ENCODE results near the gene DNAH10.

DNAH10 gene

DNA sequence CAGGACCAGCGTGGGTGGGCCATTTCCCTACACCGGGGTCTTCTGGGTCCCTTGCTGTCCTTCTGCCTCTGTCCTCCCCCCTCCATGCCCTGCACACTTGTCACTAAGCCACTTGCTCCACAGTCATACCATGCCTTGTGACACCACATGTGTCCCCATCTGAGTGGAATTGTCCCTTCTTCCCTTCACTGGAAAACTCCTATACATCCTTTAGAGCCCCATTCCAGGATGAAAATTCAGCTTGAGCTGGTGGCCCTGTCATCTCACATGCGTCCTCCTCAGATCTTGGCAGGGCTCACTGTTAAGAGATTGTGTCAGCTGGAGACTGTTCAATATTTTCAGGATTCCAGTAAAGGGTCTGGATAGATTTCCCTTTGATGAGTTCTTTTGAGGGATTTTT lies 87.4 kb downstream of the DNAH10 start:
- H3K4me2 ChIP-seq (ENCODE audit: low read length): no peak overlapping the region
- H3K4me1 ChIP-seq (ENCODE audit: control insufficient read depth, insufficient read depth, low read length): no peaks in the 10 kb centered on the region
- H3K36me3 ChIP-seq (ENCODE audit: insufficient read depth, low read length): no peaks in the 10 kb centered on the region
- H3K9me3 ChIP-seq (replicated peaks; ENCODE audit: low read length): no peaks in the 10 kb centered on the region
- H3K4me3 ChIP-seq (ENCODE audit: low read length): no peak overlapping the region
- peaks cover 34% of the 10 kb centered on the region for H3K27me3 ChIP-seq (ENCODE audit: control insufficient read depth, insufficient read depth, low read length)
- no peak overlapping the region for H3K9ac ChIP-seq (ENCODE audit: low read depth, low read length)

DNA sequence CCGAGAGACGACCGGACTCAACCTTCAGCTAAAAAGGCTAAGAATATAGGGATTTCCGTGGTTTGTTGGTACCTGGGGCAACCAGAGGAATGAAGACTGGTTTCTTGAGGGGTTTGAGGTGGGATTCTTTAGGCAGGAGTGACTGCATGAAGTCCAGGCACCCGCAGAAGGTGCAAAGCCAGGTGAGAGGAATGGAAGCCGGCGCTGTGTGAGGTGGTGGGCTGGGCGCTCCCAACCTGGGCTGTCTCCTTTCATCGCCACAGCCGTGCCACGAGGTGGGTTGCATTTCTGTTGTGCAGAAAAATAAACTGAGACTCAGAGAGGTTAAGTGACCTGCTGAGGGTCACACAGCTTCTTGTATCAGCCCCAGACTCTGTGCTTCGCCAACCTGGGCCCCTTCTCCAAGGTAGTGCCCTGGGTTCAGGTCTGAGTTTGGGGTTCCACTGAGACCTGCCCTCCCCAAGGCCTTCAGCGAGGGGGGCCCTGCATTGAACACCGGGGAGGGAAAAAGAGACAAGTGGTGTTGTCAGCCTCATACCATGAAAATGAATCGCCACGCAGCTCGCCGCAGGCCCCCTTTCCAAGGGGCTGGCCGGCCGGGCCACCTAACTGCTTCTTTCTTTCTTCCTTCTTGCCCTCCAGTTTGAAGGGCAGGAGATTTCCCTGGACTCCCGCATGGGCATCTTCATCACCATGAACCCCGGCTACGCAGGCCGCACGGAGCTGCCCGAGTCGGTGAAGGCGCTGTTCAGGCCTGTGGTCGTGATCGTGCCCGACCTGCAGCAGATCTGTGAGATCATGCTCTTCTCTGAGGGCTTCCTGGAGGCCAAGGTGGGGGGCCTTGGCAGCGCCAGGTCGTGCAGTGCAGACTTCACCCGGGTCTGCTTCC lies 88.4 kb downstream of the DNAH10 start:
- Histone ChIP-seq H3K4me1 (ENCODE audit: control insufficient read depth, insufficient read depth, low read length) (no peaks in the 10 kb centered on the region), H3K36me3 (ENCODE audit: insufficient read depth, low read length) (no peaks in the 10 kb centered on the region), H3K9me3 (replicated peaks; ENCODE audit: low read length) (no peaks in the 10 kb centered on the region), H3K4me2 (ENCODE audit: low read length) (no peak overlapping the region), H3K9ac (ENCODE audit: low read depth, low read length) (no peak overlapping the region), H3K27me3 (ENCODE audit: control insufficient read depth, insufficient read depth, low read length) (peaks cover 40% of the 10 kb centered on the region), H3K4me3 (ENCODE audit: low read length) (no peak overlapping the region)

DNA sequence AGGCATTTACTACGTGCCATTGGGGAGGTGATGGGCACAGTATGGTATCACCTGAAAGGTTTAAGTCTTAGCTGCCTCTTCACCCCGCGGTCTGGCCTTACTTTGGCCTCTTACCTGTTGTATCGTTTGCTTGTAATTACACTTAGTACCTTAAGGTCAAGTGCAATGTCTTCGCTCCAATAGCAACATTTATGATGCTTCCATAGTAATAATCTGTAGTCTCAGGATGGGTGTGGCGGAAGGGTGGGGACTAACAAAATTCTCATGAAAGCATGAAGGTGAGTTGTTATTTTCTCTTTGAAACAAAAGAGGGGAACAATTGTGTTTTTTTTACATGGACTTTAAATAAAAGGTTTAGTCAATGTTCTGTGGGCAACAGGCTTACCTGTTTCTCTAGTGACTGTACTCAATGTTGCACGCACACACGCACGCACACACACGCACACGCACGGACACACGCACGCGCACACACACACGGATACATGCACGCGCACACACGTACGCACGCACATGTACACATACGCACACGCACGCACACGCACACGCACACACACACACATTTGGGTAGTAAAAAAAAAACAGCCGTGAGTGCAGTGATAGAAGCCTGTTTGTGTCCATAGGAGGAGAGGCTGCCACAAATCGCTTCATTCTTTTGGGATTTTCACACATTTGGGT lies 91.4 kb downstream of the DNAH10 start:
- H3K27me3 ChIP-seq (ENCODE audit: control insufficient read depth, insufficient read depth, low read length): peaks cover 36% of the 10 kb centered on the region
- no peak overlapping the region for H3K9ac ChIP-seq (ENCODE audit: low read depth, low read length)
- no peaks in the 10 kb centered on the region for H3K9me3 ChIP-seq (replicated peaks; ENCODE audit: low read length)
- no peaks in the 10 kb centered on the region for H3K36me3 ChIP-seq (ENCODE audit: insufficient read depth, low read length)
- H3K4me2 ChIP-seq (ENCODE audit: low read length): no peak overlapping the region
- H3K4me1 ChIP-seq (ENCODE audit: control insufficient read depth, insufficient read depth, low read length): no peaks in the 10 kb centered on the region
- no peak overlapping the region for H3K4me3 ChIP-seq (ENCODE audit: low read length)

DNA sequence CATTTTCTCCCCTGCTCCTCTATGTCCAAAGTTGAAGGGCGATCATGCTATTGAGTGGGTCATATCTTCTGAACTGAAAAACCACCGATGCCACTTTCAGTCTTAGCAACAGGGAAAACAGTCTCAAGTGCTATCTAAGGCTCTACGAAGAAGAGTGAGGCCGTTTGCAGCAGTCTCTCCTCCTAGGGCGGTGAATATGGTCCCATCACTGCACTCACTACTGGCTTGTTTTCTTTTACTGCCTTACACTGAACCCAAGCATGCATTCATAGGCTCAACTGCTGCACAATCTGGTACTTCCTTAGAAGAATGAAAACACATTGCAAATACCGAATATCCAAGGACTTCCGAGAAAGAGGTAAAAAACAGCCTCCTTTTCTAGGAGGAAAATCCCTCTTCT lies 92.1 kb downstream of the DNAH10 start:
- no peak overlapping the region for H3K4me2 ChIP-seq (ENCODE audit: low read length)
- H3K9me3 ChIP-seq (replicated peaks; ENCODE audit: low read length): no peaks in the 10 kb centered on the region
- no peak overlapping the region for H3K9ac ChIP-seq (ENCODE audit: low read depth, low read length)
- no peaks in the 10 kb centered on the region for H3K4me1 ChIP-seq (ENCODE audit: control insufficient read depth, insufficient read depth, low read length)
- no peaks in the 10 kb centered on the region for H3K36me3 ChIP-seq (ENCODE audit: insufficient read depth, low read length)
- H3K4me3 ChIP-seq (ENCODE audit: low read length): no peak overlapping the region
- H3K27me3 ChIP-seq (ENCODE audit: control insufficient read depth, insufficient read depth, low read length): peaks cover 33% of the 10 kb centered on the region

DNA sequence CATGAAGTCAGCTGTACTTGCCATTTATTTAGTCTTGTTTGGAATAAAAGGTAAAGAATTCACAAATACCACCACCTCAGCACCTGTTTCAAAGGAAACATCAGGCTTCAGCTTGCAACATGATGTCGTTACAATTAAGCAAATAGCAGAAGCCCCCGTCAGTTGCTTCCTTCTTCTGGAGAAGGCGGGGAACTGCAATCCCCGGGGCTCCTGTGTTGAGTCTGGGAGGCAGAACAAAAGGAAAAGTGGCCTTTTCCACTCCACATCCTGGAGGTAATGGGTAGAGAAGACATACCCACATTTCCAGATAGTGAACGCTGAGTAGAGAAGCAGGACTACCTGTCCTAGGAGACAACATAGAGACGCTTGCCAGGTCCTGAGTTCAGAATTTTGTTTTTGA lies 92.8 kb downstream of the DNAH10 start:
- H3K27me3 ChIP-seq (ENCODE audit: control insufficient read depth, insufficient read depth, low read length): peaks cover 29% of the 10 kb centered on the region
- H3K4me2 ChIP-seq (ENCODE audit: low read length): no peak overlapping the region
- H3K9ac ChIP-seq (ENCODE audit: low read depth, low read length): no peak overlapping the region
- H3K36me3 ChIP-seq (ENCODE audit: insufficient read depth, low read length): no peaks in the 10 kb centered on the region
- H3K4me1 ChIP-seq (ENCODE audit: control insufficient read depth, insufficient read depth, low read length): no peaks in the 10 kb centered on the region
- H3K9me3 ChIP-seq (replicated peaks; ENCODE audit: low read length): no peaks in the 10 kb centered on the region
- H3K4me3 ChIP-seq (ENCODE audit: low read length): no peak overlapping the region

DNA sequence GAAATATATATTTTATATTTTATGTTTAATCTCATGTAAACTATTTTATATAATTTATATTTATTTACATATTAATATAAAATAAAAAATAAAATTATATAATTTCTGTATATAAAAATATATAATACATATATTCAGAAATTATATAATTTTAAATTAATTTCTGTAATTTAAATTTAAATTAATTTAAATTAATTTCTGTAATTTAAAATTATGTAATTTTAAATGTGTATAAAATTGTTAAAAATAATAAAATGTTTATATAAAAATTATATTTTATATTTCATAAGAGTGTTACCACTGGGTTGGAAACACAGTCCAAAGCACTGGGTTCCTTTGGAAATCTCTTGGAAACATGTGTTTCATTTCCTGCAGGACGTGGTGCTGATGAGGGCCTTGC lies 94.6 kb downstream of the DNAH10 start:
- no peaks in the 10 kb centered on the region for H3K4me1 ChIP-seq (ENCODE audit: control insufficient read depth, insufficient read depth, low read length)
- no peak overlapping the region for H3K9ac ChIP-seq (ENCODE audit: low read depth, low read length)
- no peak overlapping the region for H3K4me2 ChIP-seq (ENCODE audit: low read length)
- no peak overlapping the region for H3K4me3 ChIP-seq (ENCODE audit: low read length)
- peaks cover 38% of the 10 kb centered on the region for H3K27me3 ChIP-seq (ENCODE audit: control insufficient read depth, insufficient read depth, low read length)
- H3K9me3 ChIP-seq (replicated peaks; ENCODE audit: low read length): no peaks in the 10 kb centered on the region
- H3K36me3 ChIP-seq (ENCODE audit: insufficient read depth, low read length): no peaks in the 10 kb centered on the region

DNA sequence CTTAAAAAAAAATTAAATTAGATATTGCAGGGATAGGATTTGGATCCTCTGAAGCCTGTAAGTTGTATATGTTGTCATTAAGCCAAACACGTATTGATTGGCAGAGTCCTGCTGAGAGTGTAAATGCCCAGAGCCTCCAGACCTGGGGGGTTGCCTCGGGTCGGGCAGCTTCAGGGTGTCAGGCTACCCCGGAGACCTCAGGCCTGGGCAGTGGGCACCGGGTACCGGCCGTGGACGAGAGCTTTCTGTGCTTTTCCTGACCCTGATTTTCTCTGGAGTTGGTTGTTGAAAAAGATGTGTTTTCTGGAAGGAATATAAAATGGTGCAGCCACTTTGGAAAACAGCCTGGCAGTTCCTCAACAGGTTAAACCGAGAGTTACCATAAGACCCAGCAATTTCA lies 96.1 kb downstream of the DNAH10 start:
- no peak overlapping the region for H3K4me3 ChIP-seq (ENCODE audit: low read length)
- no peaks in the 10 kb centered on the region for H3K4me1 ChIP-seq (ENCODE audit: control insufficient read depth, insufficient read depth, low read length)
- no peaks in the 10 kb centered on the region for H3K36me3 ChIP-seq (ENCODE audit: insufficient read depth, low read length)
- H3K9me3 ChIP-seq (replicated peaks; ENCODE audit: low read length): no peaks in the 10 kb centered on the region
- H3K27me3 ChIP-seq (ENCODE audit: control insufficient read depth, insufficient read depth, low read length): peaks cover 38% of the 10 kb centered on the region
- no peak overlapping the region for H3K4me2 ChIP-seq (ENCODE audit: low read length)
- H3K9ac ChIP-seq (ENCODE audit: low read depth, low read length): no peak overlapping the region

DNA sequence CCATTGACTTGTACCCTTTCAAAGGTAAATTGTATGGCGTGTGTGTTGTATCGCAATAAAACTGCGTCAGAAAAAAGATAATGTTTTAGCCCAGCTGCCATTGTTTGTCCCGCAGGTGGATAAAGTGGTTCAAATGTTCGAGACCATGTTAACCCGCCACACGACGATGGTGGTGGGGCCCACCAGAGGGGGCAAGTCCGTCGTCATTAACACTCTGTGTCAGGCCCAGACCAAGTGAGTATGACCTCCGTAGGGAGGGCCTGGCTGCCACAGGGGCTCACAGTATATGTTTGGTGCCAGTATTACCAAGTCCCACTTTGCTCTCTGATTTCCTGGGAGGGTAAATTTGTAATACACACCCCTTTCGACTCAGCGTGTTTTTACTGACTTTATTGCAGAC lies 96.9 kb downstream of the DNAH10 start:
- no peaks in the 10 kb centered on the region for H3K9me3 ChIP-seq (replicated peaks; ENCODE audit: low read length)
- H3K4me3 ChIP-seq (ENCODE audit: low read length): no peak overlapping the region
- H3K9ac ChIP-seq (ENCODE audit: low read depth, low read length): no peak overlapping the region
- peaks cover 34% of the 10 kb centered on the region for H3K27me3 ChIP-seq (ENCODE audit: control insufficient read depth, insufficient read depth, low read length)
- no peak overlapping the region for H3K4me2 ChIP-seq (ENCODE audit: low read length)
- no peaks in the 10 kb centered on the region for H3K36me3 ChIP-seq (ENCODE audit: insufficient read depth, low read length)
- no peaks in the 10 kb centered on the region for H3K4me1 ChIP-seq (ENCODE audit: control insufficient read depth, insufficient read depth, low read length)

DNA sequence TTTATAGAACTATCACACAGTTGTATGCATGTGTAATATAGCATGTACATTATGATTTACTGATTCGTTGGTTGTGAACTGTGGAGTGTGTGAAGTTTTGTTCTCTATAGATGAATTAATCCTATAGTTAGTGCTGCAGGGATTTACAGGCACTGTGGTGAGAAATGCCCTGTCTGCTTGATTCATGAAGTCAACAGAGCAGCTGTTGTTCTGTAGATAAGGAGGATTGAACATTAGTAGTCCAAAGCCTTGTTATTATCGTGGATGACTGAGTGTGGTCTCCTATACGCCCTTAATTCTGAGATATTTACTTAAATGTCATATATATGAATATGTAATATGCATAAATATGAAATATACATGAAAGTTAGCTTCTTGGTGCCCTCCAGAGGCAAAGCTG lies 98.3 kb downstream of the DNAH10 start:
- H3K9ac ChIP-seq (ENCODE audit: low read depth, low read length): no peak overlapping the region
- no peaks in the 10 kb centered on the region for H3K9me3 ChIP-seq (replicated peaks; ENCODE audit: low read length)
- no peaks in the 10 kb centered on the region for H3K36me3 ChIP-seq (ENCODE audit: insufficient read depth, low read length)
- no peaks in the 10 kb centered on the region for H3K4me1 ChIP-seq (ENCODE audit: control insufficient read depth, insufficient read depth, low read length)
- no peak overlapping the region for H3K4me2 ChIP-seq (ENCODE audit: low read length)
- H3K27me3 ChIP-seq (ENCODE audit: control insufficient read depth, insufficient read depth, low read length): peaks cover 27% of the 10 kb centered on the region
- H3K4me3 ChIP-seq (ENCODE audit: low read length): no peak overlapping the region

DNA sequence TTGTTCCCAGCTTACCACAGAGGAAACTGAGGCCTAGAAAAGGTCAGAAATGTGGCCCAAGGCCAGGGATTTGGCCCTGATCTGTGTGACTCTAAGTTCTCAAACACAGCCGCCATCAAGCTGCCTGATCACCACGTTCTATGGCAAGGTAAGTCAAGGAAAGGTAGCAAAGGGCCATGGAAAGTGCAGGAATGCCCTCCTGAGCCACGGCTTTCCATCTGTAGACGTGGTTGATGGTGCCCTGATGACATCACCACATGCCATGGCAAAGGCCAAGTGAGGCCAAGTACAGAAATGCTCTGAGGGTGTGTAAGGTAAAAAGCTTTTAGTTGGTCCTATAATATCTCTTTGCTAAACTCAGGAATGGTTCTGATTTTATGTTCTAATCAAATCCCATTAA lies 99.3 kb downstream of the DNAH10 start:
- Histone ChIP-seq H3K9me3 (replicated peaks; ENCODE audit: low read length) (no peaks in the 10 kb centered on the region), H3K4me2 (ENCODE audit: low read length) (no peak overlapping the region), H3K27me3 (ENCODE audit: control insufficient read depth, insufficient read depth, low read length) (peaks cover 28% of the 10 kb centered on the region), H3K36me3 (ENCODE audit: insufficient read depth, low read length) (no peaks in the 10 kb centered on the region), H3K9ac (ENCODE audit: low read depth, low read length) (no peak overlapping the region), H3K4me1 (ENCODE audit: control insufficient read depth, insufficient read depth, low read length) (no peaks in the 10 kb centered on the region), H3K4me3 (ENCODE audit: low read length) (no peak overlapping the region)

DNA sequence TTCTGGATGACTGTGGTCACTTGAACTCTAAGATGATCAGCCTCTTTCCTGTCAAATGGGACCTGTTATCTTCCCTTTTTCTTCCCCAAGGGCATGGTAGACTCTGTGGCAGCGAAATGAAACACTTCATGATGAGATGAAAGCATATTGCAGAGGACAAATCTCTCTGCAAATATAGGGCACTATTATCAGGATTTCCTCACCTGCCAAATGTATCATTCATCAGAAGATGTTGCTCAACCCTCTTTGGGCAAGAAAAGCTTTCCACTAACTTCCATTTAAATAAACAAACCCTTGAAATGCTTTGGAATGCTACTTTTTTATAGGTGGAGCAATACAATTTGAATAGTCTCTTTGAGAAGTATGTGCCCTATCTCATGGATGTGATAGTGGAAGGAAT lies 105.0 kb downstream of the DNAH10 start:
- H3K9me3 ChIP-seq (replicated peaks; ENCODE audit: low read length): no peaks in the 10 kb centered on the region
- no peak overlapping the region for H3K9ac ChIP-seq (ENCODE audit: low read depth, low read length)
- no peak overlapping the region for H3K4me3 ChIP-seq (ENCODE audit: low read length)
- H3K27me3 ChIP-seq (ENCODE audit: control insufficient read depth, insufficient read depth, low read length): peaks cover 68% of the 10 kb centered on the region
- H3K36me3 ChIP-seq (ENCODE audit: insufficient read depth, low read length): no peaks in the 10 kb centered on the region
- H3K4me2 ChIP-seq (ENCODE audit: low read length): no peak overlapping the region
- no peaks in the 10 kb centered on the region for H3K4me1 ChIP-seq (ENCODE audit: control insufficient read depth, insufficient read depth, low read length)

DNA sequence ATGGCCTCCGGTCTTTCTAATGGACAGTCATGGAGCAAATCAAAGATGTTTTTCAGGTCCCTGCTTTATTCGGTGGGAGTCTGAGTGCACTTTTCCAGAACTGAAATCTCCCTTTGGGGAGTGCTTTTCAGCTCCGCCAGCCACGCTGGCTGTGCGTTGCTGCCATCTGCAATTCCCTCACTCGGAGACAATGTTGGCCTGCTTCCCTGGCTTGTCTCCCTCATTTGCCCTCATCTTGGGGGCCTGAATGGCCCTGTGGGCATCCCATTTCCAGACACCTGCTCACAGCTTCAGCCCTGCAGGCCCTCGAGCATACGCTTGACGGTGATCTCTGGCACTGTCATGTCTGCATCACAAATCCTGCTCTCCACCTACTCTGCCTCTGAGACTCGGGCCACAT lies 106.7 kb downstream of the DNAH10 start:
- Histone ChIP-seq H3K4me1 (ENCODE audit: control insufficient read depth, insufficient read depth, low read length) (no peaks in the 10 kb centered on the region), H3K4me3 (ENCODE audit: low read length) (no peak overlapping the region), H3K36me3 (ENCODE audit: insufficient read depth, low read length) (no peaks in the 10 kb centered on the region), H3K27me3 (ENCODE audit: control insufficient read depth, insufficient read depth, low read length) (peaks cover 69% of the 10 kb centered on the region), H3K9me3 (replicated peaks; ENCODE audit: low read length) (no peaks in the 10 kb centered on the region), H3K9ac (ENCODE audit: low read depth, low read length) (no peak overlapping the region), H3K4me2 (ENCODE audit: low read length) (no peak overlapping the region)
